ENCODE results near the gene TMEM120A. TPM values are rescaled to one million over a fixed set of nuclear protein-coding genes. Genes with fewer than 3 reads are reported as not detected.

The TMEM120A gene
- total RNA-seq, 2 donors from 2014 or later, result 22.1 to 35.0 TPM

DNA sequence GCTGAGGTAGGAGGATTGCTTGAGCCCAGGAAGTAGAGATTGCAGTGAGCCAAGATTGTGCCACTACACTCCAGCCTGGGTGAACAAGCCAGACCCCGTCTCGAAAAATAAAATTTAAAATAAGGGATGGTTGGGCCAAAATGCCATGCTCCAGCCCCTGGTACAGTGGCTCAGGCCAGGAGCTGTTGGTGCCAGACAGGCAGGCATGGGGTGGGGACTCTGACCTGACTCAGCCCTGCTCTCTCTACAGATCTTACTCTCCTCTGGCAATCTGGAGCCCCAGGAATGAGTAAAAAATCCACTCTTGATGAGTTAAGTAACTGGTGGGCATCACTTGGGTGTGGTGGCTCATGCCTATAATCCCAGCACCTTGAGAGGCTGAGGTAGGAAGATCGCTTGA lies 8.4 kb upstream of the TMEM120A start:
- TF ChIP-seq, protein P1, sequence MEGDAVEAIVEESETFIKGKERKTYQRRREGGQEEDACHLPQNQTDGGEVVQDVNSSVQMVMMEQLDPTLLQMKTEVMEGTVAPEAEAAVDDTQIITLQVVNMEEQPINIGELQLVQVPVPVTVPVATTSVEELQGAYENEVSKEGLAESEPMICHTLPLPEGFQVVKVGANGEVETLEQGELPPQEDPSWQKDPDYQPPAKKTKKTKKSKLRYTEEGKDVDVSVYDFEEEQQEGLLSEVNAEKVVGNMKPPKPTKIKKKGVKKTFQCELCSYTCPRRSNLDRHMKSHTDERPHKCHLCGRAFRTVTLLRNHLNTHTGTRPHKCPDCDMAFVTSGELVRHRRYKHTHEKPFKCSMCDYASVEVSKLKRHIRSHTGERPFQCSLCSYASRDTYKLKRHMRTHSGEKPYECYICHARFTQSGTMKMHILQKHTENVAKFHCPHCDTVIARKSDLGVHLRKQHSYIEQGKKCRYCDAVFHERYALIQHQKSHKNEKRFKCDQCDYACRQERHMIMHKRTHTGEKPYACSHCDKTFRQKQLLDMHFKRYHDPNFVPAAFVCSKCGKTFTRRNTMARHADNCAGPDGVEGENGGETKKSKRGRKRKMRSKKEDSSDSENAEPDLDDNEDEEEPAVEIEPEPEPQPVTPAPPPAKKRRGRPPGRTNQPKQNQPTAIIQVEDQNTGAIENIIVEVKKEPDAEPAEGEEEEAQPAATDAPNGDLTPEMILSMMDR (IDR thresholded peaks at IDR 0.05), result no peak
- TF ChIP-seq POLR2A (IDR thresholded peaks at IDR 0.05), result no peak
- intact Hi-C loops (cut with DNase I), result no loop called here
- no peaks in the 10 kb centered on the region for H3K4me1 ChIP-seq
- ATAC-seq (no peak), DNase-seq (no peak)
- no peaks in the 10 kb centered on the region for H3K27me3 ChIP-seq
- no peak overlapping the region for H3K27ac ChIP-seq
- H3K9me3 ChIP-seq, result no peaks in the 10 kb centered on the region
- WGBS, 2 donors, result 92 to 100% methylated on average over 3 of the region's 3 CpGs
- H3K4me3 ChIP-seq, result no peak overlapping the region
- peaks cover 0 to 5% of the 10 kb centered on the region in 2 donors for H3K36me3 ChIP-seq (replicated peaks in 1 of 2; ENCODE audit: insufficient read depth in 1 of 2, low read depth in 2 of 2)

DNA sequence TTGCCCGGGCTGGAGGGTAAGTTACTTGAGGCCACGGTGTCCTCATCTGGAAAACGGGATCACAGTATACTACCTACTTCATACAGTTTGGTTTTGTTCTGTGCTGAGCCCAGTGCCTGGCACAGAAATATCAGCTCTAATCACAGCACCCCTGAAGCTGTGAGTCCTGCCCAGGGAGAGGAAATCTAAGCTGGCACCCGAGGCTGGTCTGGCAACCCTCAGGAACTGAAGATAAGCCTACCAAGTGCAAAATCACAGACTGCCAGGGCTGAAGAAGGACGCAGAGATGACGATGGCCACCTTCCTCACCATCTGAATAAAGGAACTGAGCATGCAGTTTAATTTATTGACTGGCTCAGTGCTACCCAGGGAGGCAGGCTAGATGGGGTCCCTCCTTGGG lies 7.7 kb upstream of the TMEM120A start:
- TF ChIP-seq, protein P1 (IDR thresholded peaks at IDR 0.05), result no peak
- TF ChIP-seq POLR2A (IDR thresholded peaks at IDR 0.05), result no peak
- no peak overlapping the region for H3K27ac ChIP-seq
- H3K27me3 ChIP-seq, result no peaks in the 10 kb centered on the region
- no peaks in the 10 kb centered on the region for H3K4me1 ChIP-seq
- DNase-seq, result no peak
- peaks cover 0 to 5% of the 10 kb centered on the region in 2 donors for H3K36me3 ChIP-seq (replicated peaks in 1 of 2; ENCODE audit: insufficient read depth in 1 of 2, low read depth in 2 of 2)
- 63 to 80% methylated on average over 5 to 6 of the region's 6 CpGs for WGBS, 2 donors
- H3K9me3 ChIP-seq, result no peaks in the 10 kb centered on the region
- no peak for ATAC-seq
- intact Hi-C loops (cut with DNase I), result no loop called here
- H3K4me3 ChIP-seq, result no peak overlapping the region

DNA sequence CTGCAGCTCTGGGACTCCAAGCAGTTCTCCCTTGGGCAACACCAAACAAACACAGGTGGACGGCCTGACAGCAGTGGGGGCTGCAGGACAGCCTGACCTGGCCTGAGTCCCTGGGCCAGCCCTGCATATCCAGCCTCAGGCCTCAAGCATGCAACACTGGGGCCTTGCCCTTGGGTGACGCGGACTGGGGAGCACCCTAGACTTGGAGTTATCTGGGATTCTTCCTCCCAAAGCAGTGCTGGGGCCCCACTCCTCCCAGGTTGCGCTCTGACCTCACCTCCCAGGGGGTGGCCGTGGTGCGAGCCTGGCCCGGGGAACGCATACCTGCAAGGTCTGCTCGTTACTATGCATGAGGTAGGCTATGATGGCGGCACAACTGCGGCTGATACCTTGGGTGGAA lies 6.2 kb upstream of the TMEM120A start:
- DNase-seq (no peak), ATAC-seq (no peak)
- no peaks in the 10 kb centered on the region for H3K27me3 ChIP-seq
- H3K4me3 ChIP-seq, result no peak overlapping the region
- WGBS, 2 donors, result 92 to 98% methylated on average over 7 to 8 of the region's 11 CpGs
- H3K4me1 ChIP-seq, result peaks cover under 1% of the 10 kb centered on the region
- TF ChIP-seq POLR2A (IDR thresholded peaks at IDR 0.05), result no peak
- TF ChIP-seq, protein P1 (IDR thresholded peaks at IDR 0.05), result no peak
- peaks cover 0 to 5% of the 10 kb centered on the region in 2 donors for H3K36me3 ChIP-seq (replicated peaks in 1 of 2; ENCODE audit: insufficient read depth in 1 of 2, low read depth in 2 of 2)
- H3K27ac ChIP-seq, result no peak overlapping the region
- no peaks in the 10 kb centered on the region for H3K9me3 ChIP-seq
- intact Hi-C loops (cut with DNase I), result no loop called here

DNA sequence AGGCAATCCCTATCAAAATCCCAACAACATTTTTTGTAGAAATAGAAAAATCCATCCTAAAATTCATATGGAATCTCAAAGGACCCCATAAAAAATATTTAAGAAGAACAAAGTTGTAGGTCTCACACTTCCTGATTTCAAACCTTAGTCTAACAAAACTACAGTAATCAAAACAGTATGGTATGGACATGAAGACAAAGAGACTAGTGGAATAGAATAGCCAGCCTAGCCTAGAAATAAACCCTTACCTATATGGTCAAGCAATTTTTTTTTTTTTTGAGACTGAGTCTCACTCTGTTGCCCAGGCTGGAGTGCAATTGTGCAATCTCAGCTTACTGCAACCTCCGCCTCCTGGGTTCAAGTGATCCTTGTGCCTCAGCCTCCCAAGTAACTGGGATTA lies 3.6 kb upstream of the TMEM120A start:
- H3K4me3 ChIP-seq, result no peak overlapping the region
- peaks cover 18% of the 10 kb centered on the region for H3K4me1 ChIP-seq
- WGBS, 2 donors, result 100% methylated on average over 1 of the region's 1 CpG
- H3K9me3 ChIP-seq, result no peaks in the 10 kb centered on the region
- H3K27me3 ChIP-seq, result no peaks in the 10 kb centered on the region
- intact Hi-C loops (cut with DNase I), result no loop called here
- no peak overlapping the region for H3K27ac ChIP-seq
- TF ChIP-seq, protein P1 (IDR thresholded peaks at IDR 0.05), result no peak
- no peaks in the 10 kb centered on the region for H3K36me3 ChIP-seq (replicated peaks in 1 of 2; ENCODE audit: insufficient read depth in 1 of 2, low read depth in 2 of 2)
- DNase-seq (no peak), ATAC-seq (no peak)

DNA sequence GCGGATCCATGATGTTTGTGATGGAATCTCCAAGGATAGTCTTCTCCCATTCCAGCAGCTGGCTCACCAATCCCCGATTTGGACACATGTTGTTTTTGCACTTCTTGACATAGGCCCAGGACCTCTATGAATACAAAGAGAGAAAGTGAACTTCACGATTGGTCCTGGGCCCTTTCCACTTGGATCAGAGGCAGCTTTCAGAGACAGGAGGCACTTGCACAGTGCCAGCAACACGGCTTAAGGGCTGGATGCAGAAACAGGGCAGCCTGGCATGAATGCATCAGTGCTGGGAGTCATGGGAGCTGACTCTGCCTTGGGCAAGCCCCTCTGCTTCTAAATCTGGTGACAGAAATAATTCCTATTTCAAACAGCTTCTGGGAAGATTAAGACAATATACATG lies 2.1 kb upstream of the TMEM120A start:
- Histone ChIP-seq H3K9me3 (no peaks in the 10 kb centered on the region), H3K36me3 (replicated peaks in 1 of 2; ENCODE audit: insufficient read depth in 1 of 2, low read depth in 2 of 2) (no peaks in the 10 kb centered on the region), H3K27me3 (no peaks in the 10 kb centered on the region), H3K4me1 (peaks cover 33% of the 10 kb centered on the region), H3K4me3 (no peak overlapping the region), H3K27ac (no peak overlapping the region)
- intact Hi-C loops (cut with DNase I), result no loop called here
- ATAC-seq (no peak), DNase-seq (no peak)
- TF ChIP-seq, protein P1 (IDR thresholded peaks at IDR 0.05), result no peak
- TF ChIP-seq POLR2A (IDR thresholded peaks at IDR 0.05), result no peak
- WGBS, 2 donors, result 89% methylated on average over 4 of the region's 4 CpGs

All from body of pancreas (tissue), 4 donors.